ENCODE results near the gene CLOCK.

CLOCK gene

DNA sequence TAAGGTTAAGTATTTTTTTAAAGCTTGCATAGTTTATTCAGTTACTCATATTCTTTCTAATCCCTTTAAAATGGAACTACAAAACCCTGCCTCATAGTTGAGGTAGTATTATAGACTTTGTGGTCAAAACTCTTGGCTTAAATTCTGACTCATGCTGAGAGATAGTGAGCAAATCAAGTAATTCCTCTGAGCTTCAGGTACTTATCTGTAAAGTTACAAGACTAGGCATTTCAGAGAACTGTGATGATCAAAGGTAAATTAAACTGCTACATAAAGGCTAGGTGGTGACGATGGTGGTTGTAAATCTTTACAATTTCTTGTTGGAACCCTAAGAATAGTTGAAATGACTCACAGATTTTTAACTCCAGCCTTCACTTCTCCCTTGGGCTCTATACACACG, 3.2 kb upstream of the CLOCK start:
- TF ChIP-seq YY1 (IDR thresholded peaks at IDR 0.05; ENCODE audit: insufficient read depth, insufficient read length) (no peak), ZNF274 (IDR thresholded peaks at IDR 0.05; ENCODE audit: low read depth, low read length) (no peak)
- DNase-seq (ENCODE audit: low read depth, low spot score) = no peak
- Histone ChIP-seq H3K9me3 (ENCODE audit: insufficient read depth, low read length) (peaks cover 3% of the 10 kb centered on the region; the same call in 1 of the 2 replicates), H3K36me3 (ENCODE audit: insufficient read depth, insufficient read length, low read length) (no peaks in the 10 kb centered on the region), H3K4me1 (ENCODE audit: insufficient read depth, insufficient read length) (no peaks in the 10 kb centered on the region), H3K4me3 (ENCODE audit: insufficient read length, low read depth) (no peak overlapping the region), H3K9ac (ENCODE audit: insufficient read length, low read depth) (no peak overlapping the region), H3K27me3 (ENCODE audit: insufficient read depth, insufficient read length) (no peaks in the 10 kb centered on the region)

DNA sequence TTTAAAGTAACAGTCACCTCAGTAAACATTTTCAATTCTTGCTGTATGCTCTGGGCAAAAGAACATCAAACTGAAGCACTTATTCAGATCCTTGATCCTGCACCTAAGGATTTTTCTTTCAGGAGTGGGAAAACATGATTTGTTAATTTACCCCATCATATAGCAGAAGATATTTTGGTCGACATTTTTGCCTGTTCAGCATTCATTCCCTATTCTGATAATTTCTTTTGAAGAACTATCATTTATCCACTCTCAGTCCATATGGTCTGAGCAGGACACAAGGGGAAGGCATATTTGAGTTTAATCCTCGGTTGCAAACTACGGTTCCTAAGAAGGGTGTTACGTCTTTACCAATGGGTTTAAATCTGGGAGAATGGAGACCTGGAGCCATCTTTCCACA, 1.2 kb upstream of the CLOCK start:
- no peaks in the 10 kb centered on the region for H3K27me3 ChIP-seq (ENCODE audit: insufficient read depth, insufficient read length)
- DNase-seq (ENCODE audit: low read depth, low spot score) = no peak
- H3K9ac ChIP-seq (ENCODE audit: insufficient read length, low read depth) = peak overlapping the region; percentile 84
- peaks cover 3% of the 10 kb centered on the region; the same call in 1 of the 2 replicates for H3K9me3 ChIP-seq (ENCODE audit: insufficient read depth, low read length)
- no peaks in the 10 kb centered on the region for H3K4me1 ChIP-seq (ENCODE audit: insufficient read depth, insufficient read length)
- peak overlapping the region; percentile 59 for H3K4me3 ChIP-seq (ENCODE audit: insufficient read length, low read depth)
- TF ChIP-seq YY1 (IDR thresholded peaks at IDR 0.05; ENCODE audit: insufficient read depth, insufficient read length) (no peak), ZNF274 (IDR thresholded peaks at IDR 0.05; ENCODE audit: low read depth, low read length) (no peak), SUZ12 (IDR thresholded peaks at IDR 0.05; ENCODE audit: extremely low read depth, insufficient read depth, insufficient read length) (no peak)
- no peaks in the 10 kb centered on the region for H3K36me3 ChIP-seq (ENCODE audit: insufficient read depth, insufficient read length, low read length)

DNA sequence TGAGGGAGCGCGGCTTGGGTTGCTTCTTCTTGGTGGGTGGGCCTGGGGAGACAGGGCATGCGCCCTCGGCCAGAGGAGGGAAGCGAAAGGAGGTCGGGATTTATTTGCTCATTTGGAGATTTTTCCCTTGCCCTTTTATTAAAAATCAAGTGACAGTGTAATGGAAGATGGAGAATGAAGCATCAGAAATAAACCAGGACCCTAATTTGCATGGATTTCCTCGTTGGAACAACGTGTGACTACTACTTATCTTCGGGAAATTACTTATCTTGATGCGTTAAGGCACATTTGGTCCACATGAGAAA, 709 bp upstream of the CLOCK start:
- DNase-seq (ENCODE audit: low read depth, low spot score) = no peak
- no peak for TF ChIP-seq YY1 (IDR thresholded peaks at IDR 0.05; ENCODE audit: insufficient read depth, insufficient read length)
- no peak for TF ChIP-seq ZNF274 (IDR thresholded peaks at IDR 0.05; ENCODE audit: low read depth, low read length)
- TF ChIP-seq SUZ12 (IDR thresholded peaks at IDR 0.05; ENCODE audit: extremely low read depth, insufficient read depth, insufficient read length) = no peak
- Histone ChIP-seq H3K4me1 (ENCODE audit: insufficient read depth, insufficient read length) (no peaks in the 10 kb centered on the region), H3K36me3 (ENCODE audit: insufficient read depth, insufficient read length, low read length) (no peaks in the 10 kb centered on the region), H3K9ac (ENCODE audit: insufficient read length, low read depth) (peak overlapping the region; percentile 84), H3K4me3 (ENCODE audit: insufficient read length, low read depth) (peak overlapping the region; percentile 59), H3K27me3 (ENCODE audit: insufficient read depth, insufficient read length) (no peaks in the 10 kb centered on the region), H3K9me3 (ENCODE audit: insufficient read depth, low read length) (peaks cover 3% of the 10 kb centered on the region; the same call in 1 of the 2 replicates)

DNA sequence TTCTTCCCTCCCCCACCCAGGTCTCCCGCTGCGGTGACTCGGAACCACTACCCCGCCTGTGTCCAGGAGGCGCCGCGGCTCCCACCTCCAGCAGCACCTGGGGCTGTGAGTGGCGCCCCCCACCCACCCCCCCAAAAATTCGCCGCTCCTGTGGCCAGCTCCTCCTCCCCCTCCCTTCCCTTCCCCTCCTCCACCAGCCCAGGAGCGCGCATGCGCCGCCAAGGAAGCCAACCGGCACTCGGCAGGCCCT, 278 bp downstream of the CLOCK start:
- H3K9ac ChIP-seq (ENCODE audit: insufficient read length, low read depth) = peak overlapping the region; percentile 84
- DNase-seq (ENCODE audit: low read depth, low spot score) = no peak
- H3K27me3 ChIP-seq (ENCODE audit: insufficient read depth, insufficient read length) = no peaks in the 10 kb centered on the region
- TF ChIP-seq ZNF274 (IDR thresholded peaks at IDR 0.05; ENCODE audit: low read depth, low read length) = no peak
- TF ChIP-seq YY1 (IDR thresholded peaks at IDR 0.05; ENCODE audit: insufficient read depth, insufficient read length) = no peak
- no peak for TF ChIP-seq SUZ12 (IDR thresholded peaks at IDR 0.05; ENCODE audit: extremely low read depth, insufficient read depth, insufficient read length)
- peak overlapping the region; percentile 61 for H3K4me3 ChIP-seq (ENCODE audit: insufficient read length, low read depth)
- no peaks in the 10 kb centered on the region for H3K4me1 ChIP-seq (ENCODE audit: insufficient read depth, insufficient read length)
- no peaks in the 10 kb centered on the region for H3K36me3 ChIP-seq (ENCODE audit: insufficient read depth, insufficient read length, low read length)
- no peaks in the 10 kb centered on the region for H3K9me3 ChIP-seq (ENCODE audit: insufficient read depth, low read length)

DNA sequence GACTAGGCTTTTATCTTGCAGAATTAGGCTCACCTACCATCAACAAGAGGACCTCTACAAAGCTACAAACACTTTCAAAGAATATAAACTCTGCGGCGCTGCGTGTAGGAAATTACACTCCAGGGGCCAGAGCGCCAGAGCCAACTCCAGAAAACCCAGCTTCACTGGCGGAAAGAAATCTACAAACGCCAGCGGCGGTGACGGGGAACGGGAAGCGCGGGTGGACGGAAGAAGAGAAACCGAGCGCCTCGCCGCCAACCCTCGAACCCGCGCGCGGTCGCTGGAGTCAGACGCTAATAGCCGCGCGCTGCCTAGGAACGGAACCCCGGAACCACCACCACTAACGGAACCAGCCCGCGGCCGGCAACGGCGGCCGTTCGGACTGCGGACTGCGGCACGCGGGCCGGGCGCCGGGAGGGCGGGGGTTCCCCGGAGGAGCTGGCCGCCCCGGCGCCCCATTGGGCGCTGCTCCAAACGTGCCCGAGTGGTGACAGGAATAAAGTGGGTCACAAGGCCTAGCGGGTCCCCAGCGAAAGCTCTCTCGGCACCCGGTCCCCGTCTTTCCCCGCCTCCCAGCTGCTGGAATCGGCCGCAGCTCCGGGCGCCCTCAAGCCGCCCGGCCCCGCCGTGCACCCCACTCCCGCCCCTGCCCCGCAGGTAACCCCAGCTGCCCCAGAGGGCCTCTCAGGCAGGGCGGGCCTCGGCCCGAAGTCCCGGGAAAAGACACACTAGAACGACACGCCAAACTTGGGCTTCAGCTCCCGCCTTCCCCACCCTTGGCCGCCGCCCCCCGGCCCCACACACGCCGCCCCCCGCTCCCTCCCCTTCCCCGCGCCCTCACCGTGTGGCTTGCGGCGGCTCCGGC, 836 bp downstream of the CLOCK start:
- DNase-seq (ENCODE audit: low read depth, low spot score) = peak; percentile 15
- H3K4me1 ChIP-seq (ENCODE audit: insufficient read depth, insufficient read length) = no peaks in the 10 kb centered on the region
- no peaks in the 10 kb centered on the region for H3K9me3 ChIP-seq (ENCODE audit: insufficient read depth, low read length)
- peak overlapping the region; percentile 61 for H3K4me3 ChIP-seq (ENCODE audit: insufficient read length, low read depth)
- H3K36me3 ChIP-seq (ENCODE audit: insufficient read depth, insufficient read length, low read length) = no peaks in the 10 kb centered on the region
- peak overlapping the region; percentile 85 for H3K9ac ChIP-seq (ENCODE audit: insufficient read length, low read depth)
- TF ChIP-seq YY1 (IDR thresholded peaks at IDR 0.05; ENCODE audit: insufficient read depth, insufficient read length) (no peak), SUZ12 (IDR thresholded peaks at IDR 0.05; ENCODE audit: extremely low read depth, insufficient read depth, insufficient read length) (no peak), ZNF274 (IDR thresholded peaks at IDR 0.05; ENCODE audit: low read depth, low read length) (no peak)
- H3K27me3 ChIP-seq (ENCODE audit: insufficient read depth, insufficient read length) = no peaks in the 10 kb centered on the region

DNA sequence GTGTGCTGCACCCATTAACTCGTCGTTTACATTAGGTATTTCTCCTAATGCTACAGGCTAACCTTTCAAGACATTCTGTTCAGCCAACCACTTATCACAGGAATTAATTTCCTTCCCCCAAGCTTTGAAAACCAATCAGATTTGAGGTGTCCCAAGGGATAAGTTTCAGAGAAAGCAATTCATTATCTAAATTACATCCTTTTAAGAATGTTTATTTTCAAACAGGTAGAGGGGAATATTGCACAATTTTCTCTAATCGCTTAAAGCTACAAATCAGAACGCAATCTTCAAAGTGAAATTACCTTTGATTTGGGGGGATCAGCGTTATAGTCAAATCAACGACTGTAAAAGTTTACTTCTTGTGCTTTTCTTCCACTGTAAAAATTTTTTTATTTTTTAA, 1.6 kb downstream of the CLOCK start:
- TF ChIP-seq YY1 (IDR thresholded peaks at IDR 0.05; ENCODE audit: insufficient read depth, insufficient read length) = no peak
- TF ChIP-seq ZNF274 (IDR thresholded peaks at IDR 0.05; ENCODE audit: low read depth, low read length) = no peak
- no peak for TF ChIP-seq SUZ12 (IDR thresholded peaks at IDR 0.05; ENCODE audit: extremely low read depth, insufficient read depth, insufficient read length)
- H3K4me1 ChIP-seq (ENCODE audit: insufficient read depth, insufficient read length) = no peaks in the 10 kb centered on the region
- no peak for DNase-seq (ENCODE audit: low read depth, low spot score)
- H3K4me3 ChIP-seq (ENCODE audit: insufficient read length, low read depth) = peak overlapping the region; percentile 61
- H3K27me3 ChIP-seq (ENCODE audit: insufficient read depth, insufficient read length) = no peaks in the 10 kb centered on the region
- peaks cover 5% of the 10 kb centered on the region for H3K36me3 ChIP-seq (ENCODE audit: insufficient read depth, insufficient read length, low read length)
- H3K9me3 ChIP-seq (ENCODE audit: insufficient read depth, low read length) = no peaks in the 10 kb centered on the region
- peak overlapping the region; percentile 85 for H3K9ac ChIP-seq (ENCODE audit: insufficient read length, low read depth)

DNA sequence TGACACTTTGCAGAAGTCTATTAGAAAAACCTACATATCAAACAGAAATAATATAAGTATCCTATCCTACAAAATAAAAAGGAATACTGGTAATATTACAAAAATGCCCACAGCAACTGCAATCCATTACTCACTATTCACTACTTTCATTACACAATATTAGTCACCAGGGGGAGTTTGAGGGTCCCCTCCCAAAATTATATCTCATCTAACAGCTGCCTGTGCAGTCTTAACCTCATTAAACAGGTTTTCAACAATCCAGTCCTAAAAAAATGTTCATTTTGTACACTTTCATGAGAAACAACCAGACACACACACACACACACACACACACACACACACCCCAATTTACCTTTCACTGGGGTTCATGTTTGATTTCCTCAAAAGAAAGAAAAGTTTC, 2.9 kb downstream of the CLOCK start:
- no peak overlapping the region for H3K9ac ChIP-seq (ENCODE audit: insufficient read length, low read depth)
- no peak for DNase-seq (ENCODE audit: low read depth, low spot score)
- H3K27me3 ChIP-seq (ENCODE audit: insufficient read depth, insufficient read length) = no peaks in the 10 kb centered on the region
- H3K4me3 ChIP-seq (ENCODE audit: insufficient read length, low read depth) = no peak overlapping the region
- H3K36me3 ChIP-seq (ENCODE audit: insufficient read depth, insufficient read length, low read length) = peaks cover 5% of the 10 kb centered on the region
- TF ChIP-seq ZNF274 (IDR thresholded peaks at IDR 0.05; ENCODE audit: low read depth, low read length) = no peak
- no peak for TF ChIP-seq YY1 (IDR thresholded peaks at IDR 0.05; ENCODE audit: insufficient read depth, insufficient read length)
- no peak for TF ChIP-seq SUZ12 (IDR thresholded peaks at IDR 0.05; ENCODE audit: extremely low read depth, insufficient read depth, insufficient read length)
- no peaks in the 10 kb centered on the region for H3K9me3 ChIP-seq (ENCODE audit: insufficient read depth, low read length)
- no peaks in the 10 kb centered on the region for H3K4me1 ChIP-seq (ENCODE audit: insufficient read depth, insufficient read length)
